ENCODE measurements around the gene BMP8B. TPM values are rescaled to one million over a fixed set of nuclear protein-coding genes. Genes with fewer than 3 reads are reported as not detected.
"Not testable (repeated sequence)": the region's sequence is repeated elsewhere in the genome, so short reads cannot be mapped to it uniquely, and the experiment has no call there.

BMP8B gene
- total RNA-seq, 3 donors from 2014 or later, result 11.0 to 19.9 (median 18.7) TPM

GRCh38 chr1:39805385-39805784, 16.7 kb upstream of the BMP8B start:
- H3K9me3 ChIP-seq, result no peaks in the 10 kb centered on the region
- no peak overlapping the region for H3K4me3 ChIP-seq
- no peaks in the 10 kb centered on the region for H3K36me3 ChIP-seq (ENCODE audit: low read depth)
- H3K4me1 ChIP-seq (ENCODE audit: low read depth), result peaks cover 4% of the 10 kb centered on the region
- intact Hi-C loops (cut with DNase I, micrococcal nuclease), result no loop called here
- DNase-seq (no peak), ATAC-seq (no peak)
- TF ChIP-seq CTCF (IDR thresholded peaks at IDR 0.05), result no peak

GRCh38 chr1:39802496-39803260, 14.0 kb upstream of the BMP8B start:
- ATAC-seq (no peak), DNase-seq (no peak)
- intact Hi-C loops (cut with DNase I, micrococcal nuclease), result no loop called here
- Histone ChIP-seq H3K4me3 (no peak overlapping the region), H3K9me3 (no peaks in the 10 kb centered on the region), H3K4me1 (ENCODE audit: low read depth) (peaks cover 12% of the 10 kb centered on the region), H3K36me3 (ENCODE audit: low read depth) (no peaks in the 10 kb centered on the region)
- TF ChIP-seq CTCF (IDR thresholded peaks at IDR 0.05), result no peak

DNA sequence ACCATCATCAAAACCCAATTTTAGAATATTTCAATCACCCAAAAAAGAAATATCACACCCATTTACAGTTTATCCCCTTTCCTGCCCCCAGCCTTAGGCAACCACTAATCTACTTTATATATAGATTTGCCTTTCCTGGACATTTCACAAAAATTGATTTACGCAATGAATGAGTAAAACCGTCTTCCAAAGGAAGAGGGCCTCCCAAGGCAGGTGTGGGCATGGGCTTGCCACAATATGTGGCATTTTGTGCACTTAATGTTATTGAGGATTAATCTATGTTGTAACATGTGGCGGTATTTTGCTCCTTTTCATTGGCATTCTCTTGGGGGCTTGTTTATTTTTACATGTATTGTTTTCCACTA, 11.8 kb upstream of the BMP8B start:
- Histone ChIP-seq H3K4me3 (no peak overlapping the region), H3K36me3 (ENCODE audit: low read depth) (no peaks in the 10 kb centered on the region), H3K9me3 (no peaks in the 10 kb centered on the region), H3K4me1 (ENCODE audit: low read depth) (peaks cover 12% of the 10 kb centered on the region)
- DNase-seq, result no peak
- intact Hi-C loops (cut with DNase I, micrococcal nuclease), result no loop called here
- ATAC-seq, result no peak
- TF ChIP-seq CTCF (IDR thresholded peaks at IDR 0.05), result no peak

DNA sequence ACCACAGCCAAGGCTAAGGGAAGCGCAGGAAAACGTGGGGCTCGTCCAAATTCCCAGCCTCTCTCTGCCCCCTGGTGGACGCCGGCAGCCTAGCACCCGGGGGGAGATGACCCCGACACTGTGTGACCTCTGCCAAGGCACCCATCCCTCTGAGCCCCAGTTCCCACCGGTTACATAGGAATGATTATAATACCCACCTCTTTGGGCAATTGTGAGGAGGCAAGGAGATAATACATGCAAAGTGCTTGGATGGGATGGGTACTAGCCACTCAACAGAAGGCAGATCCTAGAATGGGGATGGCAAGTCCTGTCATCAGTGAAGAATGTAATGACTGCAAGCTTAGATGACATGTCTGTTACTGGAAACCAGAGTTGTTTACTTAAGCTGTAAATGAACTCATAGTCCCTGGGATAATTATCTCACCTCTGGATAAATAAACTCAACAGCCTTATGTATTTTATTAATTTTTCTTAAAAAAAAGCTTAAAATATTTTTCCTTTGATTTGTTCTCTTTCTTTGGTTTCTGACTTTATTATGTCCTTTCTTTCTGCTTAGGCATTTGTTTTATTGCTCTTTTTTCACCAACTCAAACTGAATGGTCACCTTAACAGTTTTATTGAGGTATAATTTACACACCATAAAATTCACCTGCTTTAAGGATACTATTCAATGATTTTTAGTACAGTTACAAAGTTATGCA, 11.3 kb upstream of the BMP8B start:
- Histone ChIP-seq H3K9me3 (no peaks in the 10 kb centered on the region), H3K4me3 (no peak overlapping the region), H3K36me3 (ENCODE audit: low read depth) (no peaks in the 10 kb centered on the region), H3K4me1 (ENCODE audit: low read depth) (peaks cover 12% of the 10 kb centered on the region)
- DNase-seq (peak; percentile 82 to 86 (median 83)), ATAC-seq (peak; percentile 92)
- peak; percentile 79 for TF ChIP-seq CTCF (IDR thresholded peaks at IDR 0.05)
- intact Hi-C loops (cut with DNase I, micrococcal nuclease), result no loop called here

DNA sequence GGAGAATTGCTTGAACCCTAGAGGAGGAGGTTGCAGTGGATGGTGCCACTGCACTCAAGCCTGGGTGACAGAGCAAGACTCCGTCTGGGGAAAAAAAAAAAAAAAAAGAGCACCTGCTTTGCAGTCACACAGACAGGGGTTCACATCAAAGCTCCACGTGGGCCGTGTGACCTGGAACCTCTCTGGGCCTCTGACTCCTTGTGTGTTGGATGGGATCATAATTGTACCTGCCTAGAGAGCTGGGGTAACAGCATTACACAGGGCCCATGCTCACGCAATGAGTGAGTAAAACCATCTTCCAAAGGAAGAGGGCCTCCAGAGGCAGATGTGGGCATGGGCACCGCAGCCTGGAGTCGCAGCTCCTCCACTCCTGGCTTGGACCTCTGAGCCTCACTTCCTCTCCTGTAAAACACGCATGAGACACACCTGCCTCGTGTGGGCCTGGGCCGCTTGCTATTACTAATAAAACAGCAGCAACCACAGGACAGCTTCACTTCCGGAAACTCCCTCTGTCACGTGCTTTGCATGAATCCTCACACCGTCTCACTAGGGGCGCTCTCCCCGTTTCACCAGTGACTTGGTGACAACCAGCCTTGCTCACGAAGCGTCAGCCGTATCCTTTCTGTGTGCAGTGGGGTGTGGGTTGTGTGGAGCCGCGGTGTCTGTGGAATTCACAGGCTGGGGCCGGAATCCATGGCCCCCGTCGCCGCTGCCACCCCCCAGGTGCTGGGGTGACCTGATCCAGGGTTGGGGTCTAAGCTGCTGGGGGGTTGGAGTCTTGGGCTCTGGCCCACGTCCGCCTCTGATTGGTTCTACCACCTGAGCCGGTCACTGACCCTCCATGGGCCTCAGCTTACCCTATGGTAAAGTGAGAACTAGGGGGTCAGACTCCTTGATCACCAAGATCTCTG, 10.4 kb upstream of the BMP8B start:
- H3K4me3 ChIP-seq; H3K9me3 ChIP-seq; H3K36me3 ChIP-seq (ENCODE audit: low read depth); intact Hi-C loops (cut with DNase I, micrococcal nuclease): not testable (repeated sequence)
- ATAC-seq (peak; percentile 96), DNase-seq (peak; percentile 82 to 93 (median 92))
- peaks cover 12% of the 10 kb centered on the region for H3K4me1 ChIP-seq (ENCODE audit: low read depth)

Data from mucosa of descending colon (tissue), 3 donors.